ENCODE data around the gene GPI.

GPI gene

GRCh38 chr19:34325981-34326787 is 38.8 kb upstream of the GPI start:
- TF ChIP-seq EGR1 (IDR thresholded peaks at IDR 0.05) (no peak), FOXM1 (IDR thresholded peaks at IDR 0.05; ENCODE audit: borderline replicate concordance, low read depth) (no peak), TCF12 (IDR thresholded peaks at IDR 0.05; ENCODE audit: low read depth) (no peak), REST (IDR thresholded peaks at IDR 0.05; ENCODE audit: low read depth) (no peak), MAX (IDR thresholded peaks at IDR 0.05) (no peak), TAF1 (IDR thresholded peaks at IDR 0.05; ENCODE audit: low read depth) (no peak), NFIC (IDR thresholded peaks at IDR 0.05) (no peak)

GRCh38 chr19:34327851-34328250 is 37.1 kb upstream of the GPI start:
- TF ChIP-seq CREB1 (IDR thresholded peaks at IDR 0.05; ENCODE audit: low read depth), result no peak

- TF ChIP-seq FOXM1 (IDR thresholded peaks at IDR 0.05; ENCODE audit: borderline replicate concordance, low read depth) (no peak), MAX (IDR thresholded peaks at IDR 0.05) (no peak), TCF12 (IDR thresholded peaks at IDR 0.05; ENCODE audit: low read depth) (no peak), CREB1 (IDR thresholded peaks at IDR 0.05; ENCODE audit: low read depth) (no peak), EP300 (IDR thresholded peaks at IDR 0.05; ENCODE audit: borderline replicate concordance) (no peak), EGR1 (IDR thresholded peaks at IDR 0.05) (no peak), TAF1 (IDR thresholded peaks at IDR 0.05; ENCODE audit: low read depth) (no peak)
Observed at GRCh38 chr19:34328982-34329381, 36.0 kb upstream of the GPI start.

GRCh38 chr19:34330116-34330515 is 34.9 kb upstream of the GPI start:
- TF ChIP-seq MAX (IDR thresholded peaks at IDR 0.05), result no peak
- TF ChIP-seq TAF1 (IDR thresholded peaks at IDR 0.05; ENCODE audit: low read depth), result no peak
- no peak for TF ChIP-seq YY1 (IDR thresholded peaks at IDR 0.05; ENCODE audit: low read depth)
- no peak for TF ChIP-seq EP300 (IDR thresholded peaks at IDR 0.05; ENCODE audit: borderline replicate concordance)
- TF ChIP-seq RAD21 (IDR thresholded peaks at IDR 0.05; ENCODE audit: low read depth), result no peak
- no peak for TF ChIP-seq EGR1 (IDR thresholded peaks at IDR 0.05)
- no peak for TF ChIP-seq TCF12 (IDR thresholded peaks at IDR 0.05; ENCODE audit: low read depth)
- no peak for TF ChIP-seq REST (IDR thresholded peaks at IDR 0.05; ENCODE audit: low read depth)
- TF ChIP-seq USF1 (IDR thresholded peaks at IDR 0.05), result no peak
- TF ChIP-seq NFIC (IDR thresholded peaks at IDR 0.05), result no peak
- TF ChIP-seq CEBPB (IDR thresholded peaks at IDR 0.05), result no peak

- TF ChIP-seq REST (IDR thresholded peaks at IDR 0.05; ENCODE audit: low read depth), result no peak
- no peak for TF ChIP-seq USF1 (IDR thresholded peaks at IDR 0.05)
- no peak for TF ChIP-seq EGR1 (IDR thresholded peaks at IDR 0.05)
- TF ChIP-seq YY1 (IDR thresholded peaks at IDR 0.05; ENCODE audit: low read depth), result no peak
- TF ChIP-seq TAF1 (IDR thresholded peaks at IDR 0.05; ENCODE audit: low read depth), result no peak
- TF ChIP-seq RAD21 (IDR thresholded peaks at IDR 0.05; ENCODE audit: low read depth), result no peak
- no peak for TF ChIP-seq NFIC (IDR thresholded peaks at IDR 0.05)
- TF ChIP-seq FOXM1 (IDR thresholded peaks at IDR 0.05; ENCODE audit: borderline replicate concordance, low read depth), result no peak
- no peak for TF ChIP-seq EP300 (IDR thresholded peaks at IDR 0.05; ENCODE audit: borderline replicate concordance)
- no peak for TF ChIP-seq CEBPB (IDR thresholded peaks at IDR 0.05)
- no peak for TF ChIP-seq TCF12 (IDR thresholded peaks at IDR 0.05; ENCODE audit: low read depth)
- TF ChIP-seq TEAD4 (IDR thresholded peaks at IDR 0.05), result no peak
- no peak for TF ChIP-seq CREB1 (IDR thresholded peaks at IDR 0.05; ENCODE audit: low read depth)
- TF ChIP-seq MAX (IDR thresholded peaks at IDR 0.05), result no peak
- TF ChIP-seq ZBTB7A (IDR thresholded peaks at IDR 0.05; ENCODE audit: low read depth), result no peak
Observed at GRCh38 chr19:34332027-34332760, 32.8 kb upstream of the GPI start.
